H1 (cell line): ENCODE data around the gene FBXO34. TPM values are rescaled to one million over a fixed set of nuclear protein-coding genes. Genes with fewer than 3 reads are reported as not detected.

Experiments
- CBX8 ChIP-seq: fragments of 300-800, 300-1000 bp; sonication (generic); IDR thresholded peaks from 2 replicates; pipeline ENCODE4 v1.7.1; 2016; ENCODE audit warnings: low read depth, low read length, borderline replicate concordance
- CHD7 ChIP-seq: fragments of 300-600 bp; sonication (generic); IDR thresholded peaks from 2 replicates; pipeline ENCODE4 v1.7.1; 2012; ENCODE audit warnings: low read length, moderate library complexity, mild to moderate bottlenecking, inconsistent platforms; ENCODE audit not compliant: insufficient replicate concordance
- GTF2F1 ChIP-seq: IDR thresholded peaks from 2 replicates; pipeline ENCODE4 v1.6.1; 2012; ENCODE audit warnings: low read depth, low read length, improper control_type of control experiment, borderline replicate concordance
- KDM4A ChIP-seq: IDR thresholded peaks from one replicate; pipeline ENCODE4 v1.7.1; 2012; ENCODE audit warnings: low read depth, mild to moderate bottlenecking, moderate library complexity, low read length, inconsistent platforms; ENCODE audit not compliant: severe bottlenecking
- NANOG ChIP-seq: IDR thresholded peaks from 2 replicates; pipeline ENCODE4 v1.6.1; 2011; ENCODE audit warnings: low read length, low read depth, mild to moderate bottlenecking, inconsistent platforms; ENCODE audit not compliant: insufficient read depth, poor library complexity, severe bottlenecking
- POU5F1 ChIP-seq: IDR thresholded peaks from 2 replicates; pipeline ENCODE4 v1.6.1; 2011; ENCODE audit warnings: low read depth, mild to moderate bottlenecking, low read length, moderate library complexity
- RXRA ChIP-seq: IDR thresholded peaks from 2 replicates; pipeline ENCODE4 v1.6.1; 2011; ENCODE audit warnings: low read depth, mild to moderate bottlenecking, low read length, moderate library complexity; ENCODE audit not compliant: insufficient read depth
- SRF ChIP-seq: IDR thresholded peaks from 2 replicates; pipeline ENCODE4 v1.6.1; 2011; ENCODE audit warnings: mild to moderate bottlenecking, low read depth, low read length, moderate library complexity
- TAF7 ChIP-seq: optimal IDR thresholded peaks from 2 replicates; pipeline ENCODE3; 2011; ENCODE audit warnings: low read depth, mild to moderate bottlenecking, inconsistent platforms, low read length, moderate library complexity, borderline replicate concordance
- YY1 ChIP-seq: IDR thresholded peaks from 2 replicates; pipeline ENCODE4 v1.6.1; 2011; ENCODE audit warnings: low read depth, mild to moderate bottlenecking, low read length
- polyA plus RNA-seq, 7 experiments: library from polyadenylated mRNA; depleted of rRNA in 3 of 7; stranded (reverse) in 5 of 7; unstranded in 2 of 7; fragments of >200 nt in 5 of 7; fragments of 200-250 nt in 2 of 7; gene quantifications; 1 replicate in 5 of 7; 2 replicates in 1 of 7; 4 replicates in 1 of 7; pipeline versions ENCODE4 v1.2.1 to v1.2.3, GENCODE V29; 2011 to 2013; ENCODE audit warnings: missing spikeins in 2 of 7, mixed read lengths in 2 of 7
- total RNA-seq: library from RNA; stranded (reverse); fragmentation: NEBNext Ultra II Directional; extraction: Animal tissue kit (Norgen Biotek cat#: 25700); gene quantifications from 2 replicates; pipeline ENCODE4 v1.2.1, GENCODE V29; 2021

FBXO34 gene
- total and polyA plus RNA-seq, 2 of the 8 experiments (the other 6 are each of a cell fraction or from before 2014, with no cell fraction given) = 7.0 to 14.4 TPM

GRCh38 chr14:55270832-55271571 lies at the start of gene FBXO34 (continued):
- TF ChIP-seq KDM4A (peak; percentile 50), CBX8 (no peak), POU5F1 (0 out of 2 replicates have a peak, but pooled peaks have one; percentile 3), RXRA (0 out of 2 replicates have a peak, but pooled peaks have one; percentile 37), SRF (no peak), GTF2F1 (no peak), CHD7 (no peak), NANOG (peak; percentile 52), YY1 (no peak; the same call in 1 of the 2 replicates), TAF7 (peak; percentile 65)
